GM19043 (cell line): ENCODE data around the gene MYOG.

ENCODE experiments used
- ATAC-seq: cut with Tn5 transposase; IDR thresholded peaks from one replicate; pipeline ENCODE4 v1.9.1; 2021; ENCODE audit warnings: low read depth; ENCODE audit not compliant: unreplicated experiment

The MYOG gene

DNA sequence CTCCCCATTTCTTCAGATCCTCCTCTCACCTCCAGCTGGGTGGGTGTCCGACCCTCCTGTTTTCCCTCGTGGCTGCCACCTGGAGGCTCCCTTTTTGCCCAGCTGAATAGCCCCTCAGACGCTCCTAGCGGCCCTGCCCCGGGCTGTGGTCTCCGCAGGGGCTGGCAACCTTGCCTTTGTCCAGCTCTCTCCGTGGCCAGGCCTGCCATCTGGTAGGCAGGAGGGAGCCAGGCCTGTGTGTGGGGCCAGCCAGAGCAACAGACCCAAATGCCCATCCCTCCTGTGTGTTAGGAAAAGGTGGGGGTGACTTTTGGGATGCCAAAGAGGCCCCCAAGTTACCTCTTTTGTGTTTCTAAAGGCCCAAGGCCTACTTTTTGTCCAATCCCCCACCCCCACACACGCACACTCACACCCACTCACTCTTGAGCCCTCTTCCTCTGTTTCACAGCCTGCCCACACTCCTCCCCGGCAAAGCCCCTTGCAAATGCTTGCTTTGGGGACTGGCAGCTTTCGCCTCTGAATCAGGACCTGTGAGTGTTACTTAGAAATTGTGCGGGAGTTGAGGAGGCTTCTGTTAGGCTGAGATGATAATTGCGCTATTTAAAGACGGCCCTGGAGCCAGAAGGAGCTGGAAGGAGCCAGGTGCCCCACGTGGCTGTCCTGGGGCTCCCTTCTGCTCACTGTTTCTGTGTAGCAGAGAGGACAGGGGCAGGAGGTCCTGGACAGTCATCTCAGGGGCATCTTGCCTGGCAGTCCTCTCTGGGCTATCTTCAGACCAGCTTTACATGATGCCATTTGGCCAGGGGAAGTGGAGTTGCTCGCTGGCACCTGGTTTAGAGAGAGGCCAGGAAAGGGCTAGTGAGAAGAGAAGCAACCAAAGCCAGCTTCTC lies 50.5 kb downstream of the MYOG start:
- no peak for ATAC-seq

DNA sequence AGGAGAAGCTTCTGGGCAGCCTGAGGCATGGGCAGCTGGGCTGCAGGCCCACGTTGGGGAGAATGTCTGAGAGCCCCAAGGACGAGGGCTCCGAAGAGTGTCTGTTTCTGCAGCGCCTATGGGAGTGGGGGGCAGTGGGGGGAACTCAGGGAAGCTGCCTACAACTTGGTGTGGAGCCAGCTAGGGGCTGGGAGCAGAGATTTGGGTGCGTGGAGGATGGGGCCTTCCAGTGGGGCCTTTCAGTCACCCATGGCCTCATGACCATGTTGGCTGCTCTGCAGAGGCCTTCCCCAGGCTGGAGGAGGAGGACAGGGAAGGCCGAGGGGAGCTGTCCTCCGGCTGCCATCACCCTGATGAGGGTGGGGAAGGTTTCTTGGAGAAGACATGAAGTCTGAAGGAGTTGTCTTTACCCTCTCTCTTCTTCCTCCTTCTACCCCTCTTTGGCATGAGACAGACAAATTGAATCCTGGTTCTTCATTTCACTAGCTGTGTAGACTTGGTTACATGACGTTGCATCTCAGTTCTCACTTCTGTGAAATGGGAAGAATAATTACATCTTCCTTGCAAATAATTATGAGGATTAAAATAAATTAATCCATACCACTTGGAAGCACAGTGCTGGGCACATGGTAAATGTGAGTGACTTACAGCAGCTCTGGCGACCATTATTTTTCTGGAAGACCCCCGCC lies 51.2 kb downstream of the MYOG start:
- no peak for ATAC-seq

DNA sequence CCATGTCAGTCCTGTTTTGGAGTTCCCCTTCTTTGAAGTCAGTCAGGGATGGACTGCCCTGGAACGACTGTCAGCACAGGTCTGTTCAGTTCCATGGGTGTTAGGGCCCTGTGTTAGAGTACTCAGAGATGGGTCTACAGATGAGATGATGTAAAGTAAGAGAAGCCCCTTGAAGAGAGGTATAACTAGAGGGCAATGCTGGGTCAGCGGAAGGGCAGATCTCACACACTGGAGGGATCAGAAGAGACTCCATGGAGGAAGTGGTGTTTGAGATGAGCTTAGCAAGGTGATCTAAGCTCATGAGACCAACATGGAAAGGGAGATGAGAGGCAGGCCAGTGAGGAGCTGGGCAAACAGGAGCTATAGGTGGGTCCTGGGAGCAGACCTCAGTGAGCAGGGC lies 51.9 kb downstream of the MYOG start:
- no peak for ATAC-seq

DNA sequence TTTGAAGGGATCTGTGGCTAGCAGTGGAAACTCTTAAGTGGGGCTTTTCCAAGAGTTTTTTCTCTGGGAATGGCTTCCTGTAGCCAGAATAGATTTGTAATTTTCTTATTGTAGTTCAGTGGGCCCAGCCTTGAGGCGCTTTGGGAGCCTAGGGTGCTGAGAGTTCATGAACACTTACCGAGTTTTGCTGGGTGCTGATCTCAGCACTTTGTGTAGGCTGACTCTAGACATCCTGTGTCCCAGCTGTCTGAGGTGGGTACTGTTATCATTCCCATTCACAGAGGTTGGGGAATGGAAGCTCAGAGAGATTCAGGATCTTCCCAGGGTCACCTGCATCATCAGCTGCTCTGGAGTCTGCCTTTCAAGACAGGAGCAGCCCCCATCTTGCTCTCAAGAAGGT lies 52.5 kb downstream of the MYOG start:
- ATAC-seq = no peak
